Activated naive CD4-positive, alpha-beta T cell treated with anti-CD3 and anti-CD28 coated beads, Interleukin-2, amount 50 U/mL, for 72 hours (primary cell): ENCODE results near the gene EPB42. TPM values are rescaled to one million over a fixed set of nuclear protein-coding genes. Genes with fewer than 3 reads are reported as not detected.
"Not testable (repeated sequence)": the region's sequence is repeated elsewhere in the genome, so short reads cannot be mapped to it uniquely, and the experiment has no call there.

ENCODE experiments used
- ATAC-seq, 2 donors: fragments of 150-1000 bp; cut with Tn5 transposase; 2 replicates each; pipeline ENCODE4 v1.10.0; 2021; ENCODE audit warnings: mild to moderate bottlenecking in 2 of 2, moderate library complexity in 2 of 2
- DNase-seq, 2 donors: peaks; one replicate each; pipeline ENCODE4 v3.0.0; 2021 to 2022; ENCODE audit warnings: low spot score in 2 of 2
- H3K27ac Mint-ChIP-seq, 2 donors: one replicate each; pipeline ENCODE4 v1.8.0; 2022; ENCODE audit warnings: mild to moderate bottlenecking in 2 of 2, mixed read lengths in 2 of 2
- H3K36me3 Mint-ChIP-seq, 2 donors: one replicate each; pipeline ENCODE4 v1.8.0; 2022; ENCODE audit warnings: mixed read lengths in 2 of 2
- H3K9me3 Mint-ChIP-seq, 2 donors: one replicate each; pipeline ENCODE4 v1.8.0; 2022; ENCODE audit warnings: mixed read lengths in 2 of 2
- total RNA-seq, 2 donors: library from RNA; stranded (reverse); gene quantifications; one replicate each; pipeline ENCODE4 v1.2.3, GENCODE V29; 2022

Gene EPB42
- total RNA-seq, 2 donors from 2014 or later: not detected

- DNase-seq (peak in 1 of 2 donors; percentile 20), ATAC-seq (no peak)
- H3K9me3 Mint-ChIP-seq: no peaks in the 10 kb centered on the region
- no peaks in the 10 kb centered on the region for H3K36me3 Mint-ChIP-seq
- no peak overlapping the region for H3K27ac Mint-ChIP-seq
Observed at GRCh38 chr15:43206054-43206453, 14.8 kb downstream of the EPB42 start.

- peaks cover 0 to 6% of the 10 kb centered on the region in 2 donors for H3K36me3 Mint-ChIP-seq
- DNase-seq (peak; percentile 48 to 53), ATAC-seq (peak in 1 of 2 donors; percentile 56)
- H3K9me3 Mint-ChIP-seq: no peaks in the 10 kb centered on the region
- no peak overlapping the region for H3K27ac Mint-ChIP-seq
Observed at GRCh38 chr15:43204016-43204901, 16.6 kb downstream of the EPB42 start.

- H3K27ac Mint-ChIP-seq: no peak overlapping the region
- DNase-seq (no peak), ATAC-seq (peak; percentile 76 to 84)
- H3K9me3 Mint-ChIP-seq: no peaks in the 10 kb centered on the region
- H3K36me3 Mint-ChIP-seq: peaks cover 16 to 27% of the 10 kb centered on the region in 2 donors
Observed at GRCh38 chr15:43199945-43200488, 20.8 kb downstream of the EPB42 start.

GRCh38 chr15:43198992-43199391, 21.8 kb downstream of the EPB42 start:
- H3K27ac Mint-ChIP-seq: no peak overlapping the region
- peaks cover 16 to 27% of the 10 kb centered on the region in 2 donors for H3K36me3 Mint-ChIP-seq
- no peaks in the 10 kb centered on the region for H3K9me3 Mint-ChIP-seq
- DNase-seq (no peak), ATAC-seq (no peak)

GRCh38 chr15:43198556-43198955, 22.3 kb downstream of the EPB42 start:
- peaks cover 16 to 27% of the 10 kb centered on the region in 2 donors for H3K36me3 Mint-ChIP-seq
- not testable (repeated sequence) for DNase-seq

GRCh38 chr15:43197773-43198172, 23.0 kb downstream of the EPB42 start:
- not testable (repeated sequence) for DNase-seq, H3K9me3 Mint-ChIP-seq, ATAC-seq, H3K27ac Mint-ChIP-seq
- peaks cover 16 to 29% of the 10 kb centered on the region in 2 donors for H3K36me3 Mint-ChIP-seq

More at GRCh38 chr15:43198556-43198955, 22.3 kb downstream of the EPB42 start:
- H3K27ac Mint-ChIP-seq, ATAC-seq, H3K9me3 Mint-ChIP-seq: not testable (repeated sequence)

- DNase-seq (no peak), ATAC-seq (no peak)
- H3K27ac Mint-ChIP-seq: no peak overlapping the region
- H3K9me3 Mint-ChIP-seq: no peaks in the 10 kb centered on the region
- H3K36me3 Mint-ChIP-seq: peaks cover 16 to 37% of the 10 kb centered on the region in 2 donors
Observed at GRCh38 chr15:43196760-43197548, 23.9 kb downstream of the EPB42 start.

- Mint-ChIP-seq H3K36me3 (peaks cover 16 to 41% of the 10 kb centered on the region in 2 donors), H3K9me3 (no peaks in the 10 kb centered on the region), H3K27ac (no peak overlapping the region)
- ATAC-seq (no peak), DNase-seq (no peak)
Observed at GRCh38 chr15:43194795-43195194, 26.0 kb downstream of the EPB42 start.

GRCh38 chr15:43193710-43194109, 27.1 kb downstream of the EPB42 start:
- H3K36me3 Mint-ChIP-seq: peaks cover 16 to 37% of the 10 kb centered on the region in 2 donors
- no peak overlapping the region for H3K27ac Mint-ChIP-seq
- no peak for DNase-seq
- no peaks in the 10 kb centered on the region for H3K9me3 Mint-ChIP-seq
- no peak for ATAC-seq

GRCh38 chr15:43190178-43190577, 30.6 kb downstream of the EPB42 start:
- Mint-ChIP-seq H3K36me3 (peaks cover 7 to 21% of the 10 kb centered on the region in 2 donors), H3K27ac (no peak overlapping the region), H3K9me3 (no peaks in the 10 kb centered on the region)
- DNase-seq: no peak
- no peak for ATAC-seq

- Mint-ChIP-seq H3K36me3 (peaks cover 7 to 21% of the 10 kb centered on the region in 2 donors), H3K9me3 (no peaks in the 10 kb centered on the region), H3K27ac (peak overlapping the region in 1 of 2 donors; percentile 0)
- DNase-seq (no peak), ATAC-seq (no peak)
Observed at GRCh38 chr15:43189296-43189695, 31.5 kb downstream of the EPB42 start.

GRCh38 chr15:43187544-43188155, 33.2 kb downstream of the EPB42 start:
- DNase-seq: no peak
- H3K27ac Mint-ChIP-seq: no peak overlapping the region

GRCh38 chr15:43186003-43186353, 34.8 kb downstream of the EPB42 start:
- H3K27ac Mint-ChIP-seq: peak overlapping the region; percentile 95 to 96
- peaks cover 6 to 7% of the 10 kb centered on the region in 2 donors for H3K36me3 Mint-ChIP-seq
- DNase-seq: no peak
- H3K9me3 Mint-ChIP-seq: no peaks in the 10 kb centered on the region
- ATAC-seq: peak; percentile 16 to 40

More at GRCh38 chr15:43187544-43188155, 33.2 kb downstream of the EPB42 start:
- Mint-ChIP-seq H3K36me3 (peaks cover 7 to 18% of the 10 kb centered on the region in 2 donors), H3K9me3 (no peaks in the 10 kb centered on the region)
- no peak for ATAC-seq

- Mint-ChIP-seq H3K27ac (peak within 1 kb of the TSS; percentile 95 to 96), H3K9me3 (no peaks in the 10 kb centered on the region), H3K36me3 (peaks cover 5 to 7% of the 10 kb centered on the region in 2 donors)
- ATAC-seq (peak; percentile 96 to 97), DNase-seq (peak; percentile 86 to 94)
Observed at GRCh38 chr15:43185157-43186002, 35.4 kb downstream of the EPB42 start, which contains the start of gene CCNDBP1. TSS of gene CCNDBP1 (plus strand) at chr15:43185403. CDS start at chr15:43185499, 96 bp downstream.

GRCh38 chr15:43184407-43185124, 36.3 kb downstream of the EPB42 start:
- no peak for ATAC-seq
- Mint-ChIP-seq H3K36me3 (peaks cover 5 to 7% of the 10 kb centered on the region in 2 donors), H3K9me3 (no peaks in the 10 kb centered on the region), H3K27ac (peak overlapping the region; percentile 95)
- no peak for DNase-seq
